ENCODE data around the gene MUC15.

Gene MUC15

GRCh38 chr11:26510164-26510563 lies 61.9 kb downstream of the MUC15 start:
- no peak for FAIRE-seq
- TF ChIP-seq POLR2AphosphoS5 (IDR thresholded peaks at IDR 0.05; ENCODE audit: low read depth, low read length) (no peak), POU2F2 (IDR thresholded peaks at IDR 0.05; ENCODE audit: low read depth, low read length) (no peak), SPI1 (IDR thresholded peaks at IDR 0.05; ENCODE audit: low read depth, low read length) (no peak), TAF1 (IDR thresholded peaks at IDR 0.05; ENCODE audit: low read depth, low read length) (no peak), POLR2A (IDR thresholded peaks at IDR 0.05; ENCODE audit: low read depth, low read length) (no peak)
- DNase-seq (ENCODE audit: insufficient read length, low spot score), result no peak
